Suprapubic skin (tissue), 3 donors: ENCODE data around the gene GSTK1.

ENCODE experiments used
- CTCF ChIP-seq, 2 donors: fragments of 200-600 bp in 1 of 2; fragments of 450-650 bp in 1 of 2; sonication (generic) in 1 of 2; IDR thresholded peaks; one replicate each; pipeline ENCODE4 v1.5.1; 2016 to 2019; ENCODE audit warnings: antibody characterized with exemption in 2 of 2, mild to moderate bottlenecking in 1 of 2, moderate library complexity in 1 of 2
- EP300 ChIP-seq: sonication (generic); formaldehyde crosslinking; IDR thresholded peaks from one replicate; pipeline ENCODE4 v1.6.1; 2017; ENCODE audit warnings: antibody characterized with exemption
- POLR2A ChIP-seq, 2 donors: fragments of 450-650 bp; IDR thresholded peaks; one replicate each; pipeline ENCODE4 v1.6.1; 2017; ENCODE audit warnings: antibody characterized with exemption in 2 of 2, mild to moderate bottlenecking in 2 of 2, moderate library complexity in 2 of 2

DNA sequence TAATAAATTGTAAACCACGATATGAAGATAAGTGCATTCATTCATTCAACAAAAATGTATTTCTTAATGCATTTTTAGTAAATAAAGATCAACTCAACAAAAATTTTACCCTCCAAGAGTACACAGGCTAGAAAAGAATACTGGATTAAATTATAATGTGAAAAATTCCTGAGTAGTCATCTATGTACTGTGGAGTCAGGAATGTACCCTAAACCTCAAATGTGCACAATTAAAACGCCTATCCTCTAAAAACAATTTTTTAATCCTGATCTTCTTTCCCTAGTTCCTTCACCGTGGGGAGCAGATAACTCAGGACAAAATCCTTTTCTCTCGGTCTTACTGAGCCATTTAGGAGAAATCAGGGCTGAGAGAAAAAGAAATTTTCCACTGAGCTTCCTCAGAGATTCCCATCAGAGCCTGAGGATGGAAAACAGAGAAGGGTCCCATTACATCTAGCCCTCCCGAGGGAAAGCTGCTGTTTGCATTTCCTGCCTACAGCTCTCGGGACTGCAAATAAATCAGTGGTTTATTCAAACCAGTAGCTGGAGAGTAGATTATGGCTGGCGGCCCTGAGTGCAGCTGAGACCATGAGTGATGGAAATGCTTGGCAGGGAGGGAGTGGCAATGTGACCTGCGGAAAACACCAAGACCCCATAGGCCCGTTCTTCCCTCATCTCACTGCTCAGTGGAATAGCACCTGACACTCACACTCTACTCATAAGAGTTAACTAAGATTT lies 34.0 kb upstream of the GSTK1 start:
- TF ChIP-seq EP300 = no peak
- no peak for TF ChIP-seq CTCF (IDR thresholded peaks at IDR 0.05)
- no peak for TF ChIP-seq POLR2A (IDR thresholded peaks at IDR 0.05)
